PC-9 (cell line): ENCODE results near the gene C19orf44. TPM values are rescaled to one million over a fixed set of nuclear protein-coding genes. Genes with fewer than 3 reads are reported as not detected.

ENCODE experiments used
- BruUV-seq: library from RNA; stranded (reverse); fragments of 400-500 nt; replicated peaks from 2 replicates; lab custom pipeline; 2021; lab: Mats Ljungman, UMichigan
- CTCF ChIA-PET: fragments of 300-600 bp; sonication (Branson Sonifier 250); formaldehyde crosslinking; loops from one replicate; lab custom pipeline; 2022; ENCODE audit warnings: antibody characterized with exemption; lab: Charles Lee
- POLR2A ChIA-PET: fragments of 300-600 bp; sonication (Branson Sonifier 250); formaldehyde crosslinking; loops from one replicate; lab custom pipeline; 2022; ENCODE audit warnings: antibody characterized with exemption; ENCODE audit not compliant: unreplicated experiment; lab: Charles Lee
- DNase-seq, 2 experiments: peaks; one replicate each; pipeline versions ENCODE4 v3.0.0 to v3.0.0-alpha.2; 2015 to 2022; ENCODE audit warnings: mixed read lengths in 1 of 2
- H2AFZ ChIP-seq: fragments of 200-600 bp; sonication (generic); 2 replicates; pipeline ENCODE4 v1.8.1; 2017; ENCODE audit warnings: antibody characterized with exemption
- H3F3A ChIP-seq: fragments of 200-600 bp; sonication (generic); 2 replicates; pipeline ENCODE4 v1.8.1; 2017; ENCODE audit warnings: antibody characterized with exemption, mild to moderate bottlenecking, low read depth; ENCODE audit not compliant: insufficient read depth
- H3K27ac ChIP-seq: fragments of 200-600 bp; sonication (generic); 2 replicates; pipeline ENCODE4 v1.6.1; 2016; ENCODE audit warnings: mixed run types
- H3K27me3 ChIP-seq: fragments of 200-600 bp; sonication (generic); 2 replicates; pipeline ENCODE4 v1.6.1; 2016; ENCODE audit warnings: low read depth, mixed run types; ENCODE audit not compliant: insufficient read depth
- H3K36me3 ChIP-seq: fragments of 200-600 bp; sonication (generic); 2 replicates; pipeline ENCODE4 v1.6.1; 2016; ENCODE audit warnings: low read depth, mixed run types
- H3K4me1 ChIP-seq: fragments of 200-600 bp; sonication (generic); replicated peaks from 2 replicates; pipeline ENCODE4 v1.6.1; 2016; ENCODE audit warnings: mixed run types; ENCODE audit not compliant: insufficient read depth
- H3K4me2 ChIP-seq: fragments of 200-600 bp; sonication (generic); 2 replicates; pipeline ENCODE4 v1.6.1; 2017; ENCODE audit warnings: mixed run types
- H3K4me3 ChIP-seq: fragments of 200-600 bp; sonication (generic); 2 replicates; pipeline ENCODE4 v1.6.1; 2016; ENCODE audit warnings: mixed run types
- H3K79me2 ChIP-seq: fragments of 200-600 bp; sonication (generic); 2 replicates; pipeline ENCODE4 v1.6.1; 2017; ENCODE audit warnings: low read depth, mixed run types
- H3K9me2 ChIP-seq: fragments of 200-600 bp; sonication (generic); 2 replicates; pipeline ENCODE4 v1.8.1; 2017; ENCODE audit warnings: mild to moderate bottlenecking; ENCODE audit not compliant: insufficient read depth
- H3K9me3 ChIP-seq: fragments of 200-600 bp; sonication (generic); 2 replicates; pipeline ENCODE4 v1.8.1; 2016; ENCODE audit warnings: low read depth; ENCODE audit not compliant: insufficient read depth
- H4K20me1 ChIP-seq: fragments of 200-600 bp; sonication (generic); 2 replicates; pipeline ENCODE4 v1.8.1; 2017; ENCODE audit not compliant: insufficient read depth
- CTCF ChIP-seq: fragments of 200-600 bp; sonication (generic); conservative IDR thresholded peaks from 2 replicates; pipeline ENCODE4 v1.6.1; 2017; ENCODE audit warnings: mixed run types, antibody characterized with exemption, mild to moderate bottlenecking, moderate library complexity
- EZH2 ChIP-seq: fragments of 200-600 bp; sonication (generic); IDR thresholded peaks from 2 replicates; pipeline ENCODE4 v1.8.0; 2017; ENCODE audit warnings: antibody characterized with exemption, low read depth
- intact Hi-C: fragments of 100-400 bp; cut with micrococcal nuclease; formaldehyde crosslinking; loops from one replicate; pipeline ENCODE4 v1.10.0; 2022; ENCODE audit not compliant: unreplicated experiment
- total RNA-seq: library from RNA; stranded (reverse); gene quantifications from 2 replicates; pipeline ENCODE4 v1.2.3, GENCODE V29; 2021

Gene C19orf44
- total RNA-seq, 1 experiment from 2014 or later, result 6.7 TPM

DNA sequence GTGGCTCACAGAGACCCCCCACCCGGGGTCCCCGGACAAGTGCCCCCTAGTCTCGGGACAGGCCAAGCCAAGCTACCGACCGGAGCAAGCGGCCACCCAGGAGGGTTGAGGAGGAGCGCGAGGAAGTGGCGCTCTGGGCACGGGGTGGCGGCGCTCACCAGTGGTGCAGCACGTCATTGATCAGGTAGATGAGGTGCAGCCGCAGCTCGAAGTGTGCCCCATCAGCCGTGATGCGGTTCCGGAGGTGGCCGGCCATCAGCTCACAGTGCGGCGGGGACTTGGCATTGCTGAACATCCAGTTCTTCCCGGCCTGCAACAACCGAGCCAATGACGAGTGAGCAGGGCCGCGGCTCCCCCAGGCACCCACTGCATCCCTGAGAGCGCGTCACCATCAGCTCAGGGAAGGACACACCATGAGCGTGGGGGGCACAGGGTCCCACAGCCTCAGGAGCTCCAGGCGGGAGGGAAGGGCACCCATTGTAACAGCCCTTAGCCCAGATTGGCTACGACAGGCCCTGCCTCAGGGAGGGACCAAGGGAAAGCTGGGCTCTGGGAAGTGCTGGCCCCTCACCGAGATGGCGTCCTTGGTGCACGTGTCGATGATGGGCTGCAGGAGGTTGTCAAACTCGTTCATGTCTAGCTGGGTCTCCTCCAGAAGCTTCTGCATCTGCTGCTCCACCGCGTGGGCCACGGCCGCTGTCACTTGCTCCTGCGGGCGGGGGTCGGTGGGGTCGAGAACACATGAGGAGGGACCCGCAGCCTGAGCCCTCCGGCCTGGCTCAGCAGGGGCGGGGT is 36.4 kb downstream of the C19orf44 start:
- intact Hi-C loops, result no loop called here
- no TSS peak for BruUV-seq
- peaks cover 63% of the 10 kb centered on the region for H3K36me3 ChIP-seq

GRCh38 chr19:16535381-16535780 is 39.2 kb downstream of the C19orf44 start:
- Histone ChIP-seq H3K4me3 (no peak overlapping the region), H3K27me3 (no peaks in the 10 kb centered on the region), H3K9me2 (no peaks in the 10 kb centered on the region), H3F3A (peaks cover 17% of the 10 kb centered on the region; the same call in 1 of the 2 replicates), H2AFZ (no peak overlapping the region), H3K27ac (no peak overlapping the region), H3K4me2 (no peak overlapping the region), H3K9me3 (no peaks in the 10 kb centered on the region), H3K79me2 (peaks cover 56% of the 10 kb centered on the region), H3K4me1 (no peaks in the 10 kb centered on the region), H3K36me3 (peaks cover 59% of the 10 kb centered on the region), H4K20me1 (peaks cover 86% of the 10 kb centered on the region)
- CTCF ChIA-PET, result no interaction called here
- intact Hi-C loops, result no loop called here
- no TSS peak for BruUV-seq
- TF ChIP-seq EZH2 (no peak), CTCF (no peak)
- POLR2A ChIA-PET, result no interaction called here
- no peak for DNase-seq

More for the DNA sequence above, 36.4 kb downstream of the C19orf44 start:
- no peak for DNase-seq
- Histone ChIP-seq H3K4me1 (no peaks in the 10 kb centered on the region), H2AFZ (no peak overlapping the region), H3K9me3 (no peaks in the 10 kb centered on the region), H4K20me1 (peaks cover 62% of the 10 kb centered on the region), H3K9me2 (no peaks in the 10 kb centered on the region), H3K79me2 (peaks cover 29% of the 10 kb centered on the region), H3K27me3 (no peaks in the 10 kb centered on the region), H3K4me3 (no peak overlapping the region), H3K4me2 (no peak overlapping the region), H3F3A (peaks cover 22% of the 10 kb centered on the region; the same call in 1 of the 2 replicates), H3K27ac (no peak overlapping the region)
- TF ChIP-seq EZH2 (no peak), CTCF (no peak)
- ChIA-PET POLR2A (no interaction called here), CTCF (no interaction called here)

- H4K20me1 ChIP-seq, result peaks cover 92% of the 10 kb centered on the region
- no peaks in the 10 kb centered on the region for H3K9me2 ChIP-seq
- H3K27ac ChIP-seq, result no peak overlapping the region
- H3K36me3 ChIP-seq, result peaks cover 63% of the 10 kb centered on the region
- H2AFZ ChIP-seq, result no peak overlapping the region
- no peak for DNase-seq
- peaks cover 6% of the 10 kb centered on the region for H3K4me1 ChIP-seq
- TF ChIP-seq CTCF (no peak), EZH2 (no peak)
- POLR2A ChIA-PET, result no interaction called here
- H3K4me2 ChIP-seq, result no peak overlapping the region
- no peaks in the 10 kb centered on the region for H3K27me3 ChIP-seq
- no TSS peak for BruUV-seq
- H3K9me3 ChIP-seq, result no peaks in the 10 kb centered on the region
- CTCF ChIA-PET, result interaction anchor here (0.6 kb wide), 1 partner anchor 38 kb away, joined by 4 read pairs; no protein-coding TSS in a partner anchor
- no peak overlapping the region for H3K4me3 ChIP-seq
- peaks cover 64% of the 10 kb centered on the region for H3K79me2 ChIP-seq
- peaks cover 22% of the 10 kb centered on the region; the same call in 1 of the 2 replicates for H3F3A ChIP-seq
- intact Hi-C loops, result no loop called here
These were observed 39.9 kb downstream of the C19orf44 start for GRCh38 chr19:16536130-16536529.
